Activated CD8-positive, alpha-beta memory T cell treated with anti-CD3 and anti-CD28 coated beads, Interleukin-2, amount 50 U/mL, for 24 hours (primary cell): Measurements from ENCODE around the gene RLF.

Experiments used
- DNase-seq: peaks from one replicate; pipeline ENCODE4 v3.0.0-alpha.2; 2020; ENCODE audit errors: extremely low read depth

Gene RLF

DNA sequence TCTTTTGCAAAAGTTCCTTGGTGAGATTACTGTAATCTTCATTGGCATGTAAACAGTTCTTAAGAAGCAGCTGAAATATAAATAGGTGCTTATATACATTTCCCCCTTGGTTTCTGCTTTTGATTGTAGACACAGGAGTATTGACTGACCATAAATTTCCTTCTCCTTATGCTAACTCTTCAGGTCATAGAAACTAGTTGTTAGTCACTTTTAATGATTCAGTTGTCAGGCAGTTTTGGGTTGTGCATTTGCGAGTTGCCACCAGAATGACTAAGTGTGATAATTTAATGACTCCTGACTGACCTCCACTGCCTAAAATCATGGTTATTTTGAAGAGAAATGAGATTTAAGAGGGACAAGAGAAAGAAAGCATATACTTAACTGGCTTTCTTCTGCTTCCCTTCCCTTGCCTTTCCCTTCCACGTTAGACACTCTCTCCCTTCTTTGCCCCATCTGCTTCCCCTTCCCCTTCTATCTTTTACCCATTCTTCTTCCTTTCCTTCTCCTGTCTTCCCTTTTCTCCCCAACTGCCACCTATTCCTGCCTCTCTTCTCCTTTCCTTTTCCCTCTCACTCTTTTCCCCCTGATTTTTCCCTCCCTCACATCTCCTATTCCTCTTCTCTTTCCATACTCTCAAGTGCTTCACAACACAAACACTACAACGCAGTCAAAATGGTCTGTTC lies 109.1 kb downstream of the RLF start:
- DNase-seq: no peak

DNA sequence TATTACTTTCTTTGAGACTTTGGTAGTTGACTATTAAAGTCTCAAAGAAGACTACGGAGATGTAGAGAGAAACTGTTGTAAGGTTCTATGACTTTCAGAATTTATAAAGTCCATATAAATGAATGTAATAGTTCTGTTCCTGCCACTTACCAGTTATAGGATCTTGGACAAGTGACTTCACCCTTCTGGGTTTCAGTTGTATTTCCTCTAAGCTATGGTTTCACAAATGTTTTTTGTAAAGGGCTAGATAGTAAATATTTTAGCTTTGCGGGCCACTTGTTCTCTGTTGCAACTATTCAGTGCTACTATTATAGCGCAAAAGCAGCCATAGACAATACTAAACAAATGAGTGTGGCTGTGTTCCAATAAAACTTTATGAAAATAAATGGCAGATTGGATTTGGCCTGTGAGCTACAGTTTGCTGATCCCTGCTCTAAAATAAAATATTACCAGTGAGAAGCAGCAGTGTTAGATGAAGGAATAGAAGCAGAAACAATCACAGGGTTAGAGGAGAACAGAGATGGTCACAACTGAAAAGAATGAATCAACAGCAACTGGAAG lies 111.5 kb downstream of the RLF start:
- no peak for DNase-seq

- DNase-seq: no peak
Measured at GRCh38 chr1:40273547-40274166, 112.5 kb downstream of the RLF start.

GRCh38 chr1:40274331-40274730 lies 113.1 kb downstream of the RLF start:
- DNase-seq: no peak

DNA sequence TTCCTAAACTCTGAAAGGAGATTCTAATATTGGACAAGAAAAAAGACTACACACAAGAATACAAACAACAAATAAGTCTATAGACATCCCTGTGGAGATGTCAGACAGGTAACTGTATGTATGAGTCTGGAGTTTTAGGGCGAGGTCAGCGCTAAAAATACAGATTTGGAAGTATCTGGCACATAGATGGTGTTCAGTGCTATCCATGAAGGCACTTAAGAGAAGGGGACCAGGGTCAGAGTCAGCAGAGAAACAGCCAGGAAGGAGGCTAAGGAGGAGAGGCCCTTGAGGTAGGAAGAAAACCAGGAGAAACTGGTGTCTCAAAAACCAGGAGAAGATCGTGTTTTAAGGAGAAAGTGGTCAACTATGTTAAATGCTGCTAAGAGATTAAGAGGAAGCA lies 114.9 kb downstream of the RLF start:
- DNase-seq: no peak

GRCh38 chr1:40281853-40282252 lies 120.7 kb downstream of the RLF start:
- DNase-seq: no peak
